ENCODE data around the gene MAP2K5.

MAP2K5 gene

GRCh38 chr15:67743558-67743957 is 201.1 kb downstream of the MAP2K5 start:
- no peak for TF ChIP-seq CTCF (IDR thresholded peaks at IDR 0.05; ENCODE audit: low read depth, low read length)

DNA sequence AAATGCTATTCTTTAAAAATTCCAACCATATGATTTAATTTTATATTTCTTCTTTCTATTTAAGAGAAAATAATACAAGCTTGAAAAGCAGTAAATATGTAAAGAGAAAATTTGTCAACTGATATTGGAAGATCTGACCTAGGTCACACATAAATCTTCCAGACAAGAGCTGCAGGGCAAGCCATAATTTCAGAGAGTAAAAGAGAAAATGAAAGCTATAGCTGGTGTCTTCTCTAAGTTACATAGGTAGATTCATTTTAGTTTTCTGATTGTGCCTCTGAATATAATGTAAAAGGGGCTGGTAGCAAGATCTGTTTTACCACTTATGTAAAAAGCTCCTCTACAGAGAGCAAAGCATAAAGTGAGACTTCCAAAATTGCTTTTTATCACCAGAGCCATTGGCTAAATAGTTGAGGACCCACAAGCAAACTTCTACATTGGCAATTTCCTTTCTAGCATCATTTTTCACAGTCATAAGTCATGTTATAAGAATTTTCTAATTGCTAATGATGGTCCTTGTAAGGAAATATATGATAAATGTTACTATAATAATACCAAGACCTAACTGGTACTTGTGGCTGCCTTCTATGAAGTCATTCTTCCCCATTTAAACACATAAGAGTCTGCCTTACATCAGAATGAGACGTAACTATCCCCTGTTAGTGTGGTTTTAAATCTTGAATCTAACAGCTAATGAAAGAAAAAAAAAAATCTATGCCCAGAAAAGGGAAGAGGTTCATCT is 202.0 kb downstream of the MAP2K5 start:
- TF ChIP-seq CTCF (IDR thresholded peaks at IDR 0.05; ENCODE audit: low read depth, low read length) = no peak
- H3K4me3 ChIP-seq (ENCODE audit: low read depth, low read length) = no peak overlapping the region

More at GRCh38 chr15:67743558-67743957, 201.1 kb downstream of the MAP2K5 start:
- no peak overlapping the region for H3K4me3 ChIP-seq (ENCODE audit: low read depth, low read length)

DNA sequence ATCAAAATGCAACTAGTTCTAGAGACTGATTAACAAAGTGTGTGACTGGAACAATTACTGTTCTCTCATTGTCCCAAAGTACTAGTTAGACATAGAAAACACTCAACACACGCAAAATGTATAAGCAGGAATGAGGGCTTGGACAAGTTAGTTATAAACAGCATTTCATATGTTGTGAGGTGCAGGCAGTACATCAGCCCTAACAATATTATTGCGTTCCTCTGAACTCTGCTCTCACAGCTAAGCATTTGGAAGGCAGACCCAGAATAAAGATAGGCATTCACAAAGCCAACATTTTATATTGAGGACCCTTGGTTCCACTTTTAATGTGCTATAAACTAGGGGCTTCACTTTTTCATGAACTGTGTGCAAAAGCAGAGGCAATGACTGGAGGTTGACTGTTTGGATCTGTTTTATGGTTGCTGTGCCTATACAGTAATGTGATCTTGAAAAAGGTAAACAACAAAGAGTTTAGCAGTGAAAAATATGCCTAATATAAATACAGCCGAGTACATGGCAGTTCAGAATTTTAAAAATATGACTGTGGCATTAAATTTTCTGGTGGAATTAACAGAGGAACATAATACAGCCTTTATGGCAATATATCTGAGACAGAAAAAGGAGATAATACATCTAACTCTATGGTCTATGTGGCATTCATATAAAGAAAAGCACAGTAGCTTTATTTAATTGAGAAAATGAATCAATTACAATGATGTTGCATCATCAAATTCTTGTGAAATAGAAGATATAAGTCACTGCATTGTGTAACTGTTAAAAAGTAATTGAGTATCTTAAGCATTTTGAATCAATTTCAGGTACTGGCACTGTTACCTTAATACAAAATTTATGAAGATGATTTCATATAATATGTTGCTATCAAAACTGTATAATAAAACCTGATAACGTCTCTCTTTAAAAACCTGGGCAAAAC is 202.8 kb downstream of the MAP2K5 start:
- TF ChIP-seq CTCF (IDR thresholded peaks at IDR 0.05; ENCODE audit: low read depth, low read length) = no peak
- H3K4me3 ChIP-seq (ENCODE audit: low read depth, low read length) = no peak overlapping the region

DNA sequence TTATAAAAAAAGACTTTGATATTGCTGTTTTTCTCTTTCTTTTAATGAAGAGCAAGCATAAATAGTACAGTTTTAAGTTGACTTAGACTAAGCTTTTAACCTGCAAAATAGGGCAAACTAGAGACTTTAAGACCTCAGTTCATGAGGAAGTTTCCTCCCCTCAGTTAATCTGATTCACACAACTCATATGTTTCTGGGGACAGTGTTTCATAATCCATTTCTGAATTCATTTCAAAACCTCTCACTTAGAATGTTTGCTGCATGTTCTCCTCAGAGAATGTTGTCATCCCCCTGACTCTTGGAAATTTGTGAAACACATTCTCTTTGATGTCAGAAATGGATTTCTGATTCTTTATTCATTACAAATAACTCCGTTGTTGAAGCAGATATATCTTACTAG is 203.5 kb downstream of the MAP2K5 start:
- TF ChIP-seq CTCF (IDR thresholded peaks at IDR 0.05; ENCODE audit: low read depth, low read length) = no peak
- no peak overlapping the region for H3K4me3 ChIP-seq (ENCODE audit: low read depth, low read length)

- no peak overlapping the region for H3K4me3 ChIP-seq (ENCODE audit: low read depth, low read length)
- no peak for TF ChIP-seq CTCF (IDR thresholded peaks at IDR 0.05; ENCODE audit: low read depth, low read length)
These were observed 203.9 kb downstream of the MAP2K5 start for GRCh38 chr15:67746450-67746849.

DNA sequence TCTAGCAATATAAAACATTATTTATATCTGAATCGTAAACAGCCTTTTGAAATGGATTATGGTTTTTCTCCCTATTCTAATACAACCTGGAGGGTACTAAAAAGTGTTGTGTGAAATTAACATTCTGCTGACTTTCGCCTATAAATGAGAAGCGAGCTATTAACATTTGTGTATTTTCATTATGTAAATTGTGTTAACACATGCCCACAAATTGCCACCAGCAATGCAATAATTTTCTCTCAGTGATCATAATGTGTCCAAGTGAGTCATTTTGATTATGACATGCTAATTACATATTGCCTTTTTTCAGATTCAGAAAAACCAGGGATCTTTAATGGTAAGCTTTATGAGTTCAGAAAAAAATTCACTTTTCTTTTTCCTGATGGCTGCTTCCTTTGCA is 205.4 kb downstream of the MAP2K5 start:
- H3K4me3 ChIP-seq (ENCODE audit: low read depth, low read length) = no peak overlapping the region
- no peak for TF ChIP-seq CTCF (IDR thresholded peaks at IDR 0.05; ENCODE audit: low read depth, low read length)

DNA sequence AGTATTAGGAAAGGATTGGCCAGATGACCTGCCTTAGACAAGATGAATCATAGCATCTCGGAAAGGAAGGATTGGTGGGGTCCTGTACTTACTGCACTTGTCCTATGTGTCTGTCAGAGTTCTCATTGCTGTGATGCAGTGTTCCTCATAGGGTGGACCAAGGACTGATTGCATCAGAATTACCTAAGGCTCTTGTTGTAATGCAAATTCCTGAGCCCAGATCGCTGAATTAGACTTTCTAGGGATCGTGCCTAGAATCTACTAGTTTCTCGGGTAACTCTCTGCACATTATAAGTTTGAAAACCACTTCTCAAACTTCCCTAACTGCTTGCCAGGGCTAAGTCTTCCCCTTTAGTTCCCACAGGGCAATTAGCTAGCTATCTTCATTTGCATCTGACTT is 207.9 kb downstream of the MAP2K5 start:
- no peak overlapping the region for H3K4me3 ChIP-seq (ENCODE audit: low read depth, low read length)
- TF ChIP-seq CTCF (IDR thresholded peaks at IDR 0.05; ENCODE audit: low read depth, low read length) = no peak

All from WI38 (cell line).